HL-60 (cell line): Measurements from ENCODE around the gene LHX4.

Experiments
- GABPA ChIP-seq: IDR thresholded peaks from 2 replicates; pipeline ENCODE4 v1.6.1; 2012; ENCODE audit warnings: low read depth
- POLR2AphosphoS5 ChIP-seq: IDR thresholded peaks from 2 replicates; pipeline ENCODE4 v1.6.1; 2012; ENCODE audit warnings: low read depth
- TF ChIP-seq, protein P1 (sequence below): IDR thresholded peaks from one replicate; pipeline ENCODE4 v1.5.1; 2011; ENCODE audit warnings: low read length, control low read depth, inconsistent platforms; ENCODE audit not compliant: insufficient read depth
- TF ChIP-seq, protein P2 (sequence below): IDR thresholded peaks from 2 replicates; pipeline ENCODE4 v1.6.1; 2012; ENCODE audit warnings: low read depth; ENCODE audit not compliant: insufficient replicate concordance

DNA sequence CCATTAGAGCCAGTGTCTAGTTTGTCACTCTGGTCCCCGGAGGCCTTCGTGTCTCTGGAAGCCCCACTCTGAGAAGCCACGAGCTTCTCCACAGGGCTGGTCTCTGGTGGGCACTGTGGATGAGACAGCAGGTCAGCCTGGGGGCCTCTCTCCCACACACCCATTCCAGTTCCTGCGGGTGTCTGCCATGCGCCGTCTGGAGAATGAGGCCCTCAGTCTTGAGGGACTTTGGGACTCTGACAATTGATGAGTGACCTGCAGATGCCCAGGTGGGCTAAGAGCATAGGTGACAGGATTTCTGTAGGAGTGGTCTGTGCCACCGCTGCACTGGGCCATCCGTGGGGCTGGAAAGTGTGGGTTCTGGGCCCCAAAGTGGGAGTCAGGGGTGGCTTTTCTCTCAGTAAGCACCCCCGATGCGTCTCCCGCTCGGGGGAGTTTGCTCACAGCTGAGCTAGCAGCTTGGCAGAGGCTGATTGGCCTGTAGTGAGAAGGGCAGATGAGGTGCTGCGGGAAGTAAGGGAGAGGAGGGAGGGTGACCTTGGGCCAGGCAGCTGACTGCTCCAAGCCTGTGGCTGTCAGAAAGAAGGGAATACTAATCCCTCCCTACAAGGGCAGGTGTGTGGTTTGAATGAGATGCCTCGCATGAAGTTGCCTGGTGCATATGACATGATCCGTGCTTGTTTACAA lies 26.4 kb downstream of the LHX4 start:
- TF ChIP-seq, protein P1, sequence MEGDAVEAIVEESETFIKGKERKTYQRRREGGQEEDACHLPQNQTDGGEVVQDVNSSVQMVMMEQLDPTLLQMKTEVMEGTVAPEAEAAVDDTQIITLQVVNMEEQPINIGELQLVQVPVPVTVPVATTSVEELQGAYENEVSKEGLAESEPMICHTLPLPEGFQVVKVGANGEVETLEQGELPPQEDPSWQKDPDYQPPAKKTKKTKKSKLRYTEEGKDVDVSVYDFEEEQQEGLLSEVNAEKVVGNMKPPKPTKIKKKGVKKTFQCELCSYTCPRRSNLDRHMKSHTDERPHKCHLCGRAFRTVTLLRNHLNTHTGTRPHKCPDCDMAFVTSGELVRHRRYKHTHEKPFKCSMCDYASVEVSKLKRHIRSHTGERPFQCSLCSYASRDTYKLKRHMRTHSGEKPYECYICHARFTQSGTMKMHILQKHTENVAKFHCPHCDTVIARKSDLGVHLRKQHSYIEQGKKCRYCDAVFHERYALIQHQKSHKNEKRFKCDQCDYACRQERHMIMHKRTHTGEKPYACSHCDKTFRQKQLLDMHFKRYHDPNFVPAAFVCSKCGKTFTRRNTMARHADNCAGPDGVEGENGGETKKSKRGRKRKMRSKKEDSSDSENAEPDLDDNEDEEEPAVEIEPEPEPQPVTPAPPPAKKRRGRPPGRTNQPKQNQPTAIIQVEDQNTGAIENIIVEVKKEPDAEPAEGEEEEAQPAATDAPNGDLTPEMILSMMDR: no peak
- TF ChIP-seq POLR2AphosphoS5 (no peak), GABPA (no peak)
- TF ChIP-seq, protein P2, sequence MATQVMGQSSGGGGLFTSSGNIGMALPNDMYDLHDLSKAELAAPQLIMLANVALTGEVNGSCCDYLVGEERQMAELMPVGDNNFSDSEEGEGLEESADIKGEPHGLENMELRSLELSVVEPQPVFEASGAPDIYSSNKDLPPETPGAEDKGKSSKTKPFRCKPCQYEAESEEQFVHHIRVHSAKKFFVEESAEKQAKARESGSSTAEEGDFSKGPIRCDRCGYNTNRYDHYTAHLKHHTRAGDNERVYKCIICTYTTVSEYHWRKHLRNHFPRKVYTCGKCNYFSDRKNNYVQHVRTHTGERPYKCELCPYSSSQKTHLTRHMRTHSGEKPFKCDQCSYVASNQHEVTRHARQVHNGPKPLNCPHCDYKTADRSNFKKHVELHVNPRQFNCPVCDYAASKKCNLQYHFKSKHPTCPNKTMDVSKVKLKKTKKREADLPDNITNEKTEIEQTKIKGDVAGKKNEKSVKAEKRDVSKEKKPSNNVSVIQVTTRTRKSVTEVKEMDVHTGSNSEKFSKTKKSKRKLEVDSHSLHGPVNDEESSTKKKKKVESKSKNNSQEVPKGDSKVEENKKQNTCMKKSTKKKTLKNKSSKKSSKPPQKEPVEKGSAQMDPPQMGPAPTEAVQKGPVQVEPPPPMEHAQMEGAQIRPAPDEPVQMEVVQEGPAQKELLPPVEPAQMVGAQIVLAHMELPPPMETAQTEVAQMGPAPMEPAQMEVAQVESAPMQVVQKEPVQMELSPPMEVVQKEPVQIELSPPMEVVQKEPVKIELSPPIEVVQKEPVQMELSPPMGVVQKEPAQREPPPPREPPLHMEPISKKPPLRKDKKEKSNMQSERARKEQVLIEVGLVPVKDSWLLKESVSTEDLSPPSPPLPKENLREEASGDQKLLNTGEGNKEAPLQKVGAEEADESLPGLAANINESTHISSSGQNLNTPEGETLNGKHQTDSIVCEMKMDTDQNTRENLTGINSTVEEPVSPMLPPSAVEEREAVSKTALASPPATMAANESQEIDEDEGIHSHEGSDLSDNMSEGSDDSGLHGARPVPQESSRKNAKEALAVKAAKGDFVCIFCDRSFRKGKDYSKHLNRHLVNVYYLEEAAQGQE: no peak
